Mesendoderm (in vitro differentiated cells): ENCODE results near the gene ARMC8.

Experiments
- DNase-seq: peaks from one replicate; pipeline ENCODE4 v3.0.0; 2013
- H2AK5ac ChIP-seq: 2 replicates; pipeline ENCODE4 v1.6.1; 2013; ENCODE audit warnings: low read length, inconsistent platforms
- H2BK120ac ChIP-seq: 2 replicates; pipeline ENCODE4 v1.6.1; 2013; ENCODE audit warnings: low read depth, mild to moderate bottlenecking, low read length, moderate library complexity, mixed read lengths
- H2BK15ac ChIP-seq: replicated peaks from 2 replicates; pipeline ENCODE4 v1.6.1; 2013; ENCODE audit warnings: low read depth, mild to moderate bottlenecking, moderate library complexity
- H2BK5ac ChIP-seq: 2 replicates; pipeline ENCODE4 v1.6.1; 2013; ENCODE audit warnings: low read length, inconsistent platforms
- H3K18ac ChIP-seq: 2 replicates; pipeline ENCODE4 v1.6.1; 2013; ENCODE audit warnings: mild to moderate bottlenecking, low read length, mixed read lengths
- H3K23ac ChIP-seq: one replicate; pipeline ENCODE4 v1.6.1; 2013; ENCODE audit warnings: low read length
- H3K27ac ChIP-seq: 2 replicates; pipeline ENCODE4 v1.5.1; 2013; ENCODE audit warnings: low read depth, mild to moderate bottlenecking, inconsistent platforms, low read length, moderate library complexity
- H3K27me3 ChIP-seq: 2 replicates; pipeline ENCODE4 v1.6.1; 2013; ENCODE audit warnings: low read length, control low read depth, mild to moderate bottlenecking, inconsistent platforms; ENCODE audit not compliant: insufficient read depth, poor library complexity
- H3K36me3 ChIP-seq: 2 replicates; pipeline ENCODE4 v1.6.1; 2013; ENCODE audit warnings: low read length, inconsistent platforms; ENCODE audit not compliant: control insufficient read depth, insufficient read depth
- H3K4ac ChIP-seq: one replicate; pipeline ENCODE4 v1.6.1; 2013; ENCODE audit warnings: low read depth, mild to moderate bottlenecking, low read length, moderate library complexity
- H3K4me1 ChIP-seq: 2 replicates; pipeline ENCODE4 v1.6.1; 2013; ENCODE audit warnings: low read depth, low read length, inconsistent platforms; ENCODE audit not compliant: control insufficient read depth
- H3K4me2 ChIP-seq: 2 replicates; pipeline ENCODE4 v1.6.1; 2013; ENCODE audit warnings: low read length
- H3K4me3 ChIP-seq: 2 replicates; pipeline ENCODE4 v1.5.1; 2013; ENCODE audit warnings: mild to moderate bottlenecking, low read length
- H3K56ac ChIP-seq: one replicate; pipeline ENCODE4 v1.6.1; 2013; ENCODE audit warnings: low read length
- H3K79me1 ChIP-seq: 2 replicates; pipeline ENCODE4 v1.6.1; 2013; ENCODE audit warnings: low read length, inconsistent platforms
- H3K79me2 ChIP-seq: 2 replicates; pipeline ENCODE4 v1.6.1; 2013; ENCODE audit warnings: mild to moderate bottlenecking, low read length; ENCODE audit not compliant: control insufficient read depth, insufficient read depth
- H3K9ac ChIP-seq: 2 replicates; pipeline ENCODE4 v1.6.1; 2013; ENCODE audit warnings: low read length, inconsistent platforms
- H4K5ac ChIP-seq: one replicate; pipeline ENCODE4 v1.6.1; 2013; ENCODE audit warnings: low read length
- H4K8ac ChIP-seq: one replicate; pipeline ENCODE4 v1.6.1; 2013; ENCODE audit warnings: low read depth, mild to moderate bottlenecking, control low read depth, low read length, moderate library complexity
- WGBS: extraction: QIAGEN DNeasy Blood & Tissue Kit; methylation state at CpG from one replicate; pipeline ENCODE4 v1.1.7; 2013; ENCODE audit warnings: low lambda C conversion rate, missing lambda C conversion rate; ENCODE audit not compliant: insufficient coverage; ENCODE audit errors: extremely low coverage; 5-methylcytosine and 5-hydroxymethylcytosine counted together

The ARMC8 gene

DNA sequence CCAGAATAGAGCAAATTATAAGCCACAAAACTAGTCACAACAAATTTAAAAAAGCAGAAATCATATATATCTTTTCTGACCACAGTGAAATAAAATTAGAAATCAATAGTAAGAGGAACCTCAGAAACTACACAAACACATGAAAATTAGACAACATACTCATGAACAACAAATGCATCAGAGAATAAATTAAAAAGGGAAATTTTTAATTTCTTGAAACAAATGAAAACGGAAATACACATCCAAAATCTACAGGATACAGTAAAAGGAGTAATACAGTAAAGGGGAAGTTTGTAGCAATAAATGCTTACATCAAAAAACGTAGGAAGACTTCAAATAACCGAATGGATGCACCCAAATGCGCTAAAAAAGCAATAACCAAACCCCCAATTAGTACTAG is 123.4 kb downstream of the ARMC8 start:
- no CpG with 5 or more reads among the region's 4 CpGs for WGBS

GRCh38 chr3:138314751-138315150 is 127.7 kb downstream of the ARMC8 start:
- no CpG with 5 or more reads among the region's 1 CpG for WGBS

More for the DNA sequence above, 123.4 kb downstream of the ARMC8 start:
- Histone ChIP-seq H3K18ac (no peak overlapping the region), H4K5ac (no peak overlapping the region), H2BK5ac (no peak overlapping the region), H3K79me1 (no peaks in the 10 kb centered on the region), H3K79me2 (no peaks in the 10 kb centered on the region), H3K56ac (no peak overlapping the region), H3K4me3 (no peak overlapping the region), H3K27me3 (no peaks in the 10 kb centered on the region), H3K23ac (no peak overlapping the region), H3K4me1 (no peaks in the 10 kb centered on the region), H2AK5ac (no peak overlapping the region), H2BK120ac (no peak overlapping the region), H2BK15ac (no peak overlapping the region), H3K4me2 (no peak overlapping the region), H3K27ac (no peak overlapping the region), H4K8ac (no peak overlapping the region), H3K4ac (no peak overlapping the region), H3K9ac (no peak overlapping the region), H3K36me3 (no peaks in the 10 kb centered on the region)
- DNase-seq = no peak

GRCh38 chr3:138317687-138318086 is 130.6 kb downstream of the ARMC8 start:
- H3K79me2 ChIP-seq = no peaks in the 10 kb centered on the region
- DNase-seq = no peak
- no peak overlapping the region for H3K4me2 ChIP-seq
- no CpG with 5 or more reads among the region's 1 CpG for WGBS
- H2BK5ac ChIP-seq = no peak overlapping the region
- no peak overlapping the region for H4K8ac ChIP-seq
- no peak overlapping the region for H3K23ac ChIP-seq
- H4K5ac ChIP-seq = no peak overlapping the region
- H3K79me1 ChIP-seq = no peaks in the 10 kb centered on the region
- no peaks in the 10 kb centered on the region for H3K27me3 ChIP-seq
- no peak overlapping the region for H2AK5ac ChIP-seq
- H3K4me1 ChIP-seq = no peaks in the 10 kb centered on the region
- no peak overlapping the region for H2BK120ac ChIP-seq
- no peak overlapping the region for H3K4me3 ChIP-seq
- H2BK15ac ChIP-seq = no peak overlapping the region
- H3K56ac ChIP-seq = no peak overlapping the region
- no peak overlapping the region for H3K18ac ChIP-seq
- no peak overlapping the region for H3K4ac ChIP-seq
- H3K36me3 ChIP-seq = no peaks in the 10 kb centered on the region
- H3K27ac ChIP-seq = no peak overlapping the region
- H3K9ac ChIP-seq = no peak overlapping the region

More at GRCh38 chr3:138314751-138315150, 127.7 kb downstream of the ARMC8 start:
- H4K5ac ChIP-seq = no peak overlapping the region
- H2BK15ac ChIP-seq = no peak overlapping the region
- no peaks in the 10 kb centered on the region for H3K27me3 ChIP-seq
- DNase-seq = no peak
- H3K4me2 ChIP-seq = no peak overlapping the region
- H3K4me1 ChIP-seq = no peaks in the 10 kb centered on the region
- no peak overlapping the region for H3K56ac ChIP-seq
- H3K4me3 ChIP-seq = no peak overlapping the region
- H2BK120ac ChIP-seq = no peak overlapping the region
- H3K79me2 ChIP-seq = no peaks in the 10 kb centered on the region
- no peak overlapping the region for H4K8ac ChIP-seq
- H3K18ac ChIP-seq = no peak overlapping the region
- no peak overlapping the region for H3K4ac ChIP-seq
- no peak overlapping the region for H3K23ac ChIP-seq
- H2AK5ac ChIP-seq = no peak overlapping the region
- no peaks in the 10 kb centered on the region for H3K36me3 ChIP-seq
- no peak overlapping the region for H3K27ac ChIP-seq
- H2BK5ac ChIP-seq = no peak overlapping the region
- H3K9ac ChIP-seq = no peak overlapping the region
- H3K79me1 ChIP-seq = no peaks in the 10 kb centered on the region

- no peak overlapping the region for H3K56ac ChIP-seq
- no peaks in the 10 kb centered on the region for H3K27me3 ChIP-seq
- H3K4ac ChIP-seq = no peak overlapping the region
- H3K79me2 ChIP-seq = no peaks in the 10 kb centered on the region
- no peak overlapping the region for H3K18ac ChIP-seq
- H3K79me1 ChIP-seq = no peaks in the 10 kb centered on the region
- H4K8ac ChIP-seq = no peak overlapping the region
- H2BK15ac ChIP-seq = no peak overlapping the region
- no peaks in the 10 kb centered on the region for H3K4me1 ChIP-seq
- H4K5ac ChIP-seq = no peak overlapping the region
- H3K36me3 ChIP-seq = no peaks in the 10 kb centered on the region
- H3K27ac ChIP-seq = no peak overlapping the region
- no peak overlapping the region for H3K4me2 ChIP-seq
- H3K23ac ChIP-seq = no peak overlapping the region
- H2BK5ac ChIP-seq = no peak overlapping the region
- no peak for DNase-seq
- no peak overlapping the region for H3K9ac ChIP-seq
- no peak overlapping the region for H3K4me3 ChIP-seq
- no peak overlapping the region for H2AK5ac ChIP-seq
- WGBS = no CpG with 5 or more reads among the region's 4 CpGs
- no peak overlapping the region for H2BK120ac ChIP-seq
These were observed 136.9 kb downstream of the ARMC8 start for GRCh38 chr3:138323971-138324370.

- Histone ChIP-seq H2AK5ac (no peak overlapping the region), H3K56ac (no peak overlapping the region), H3K36me3 (no peaks in the 10 kb centered on the region), H2BK5ac (no peak overlapping the region), H3K27ac (no peak overlapping the region), H3K9ac (no peak overlapping the region), H3K27me3 (no peaks in the 10 kb centered on the region), H3K4me3 (no peak overlapping the region), H4K8ac (no peak overlapping the region), H4K5ac (no peak overlapping the region), H3K4me2 (no peak overlapping the region), H3K79me1 (no peaks in the 10 kb centered on the region), H3K18ac (no peak overlapping the region), H3K4ac (no peak overlapping the region), H2BK15ac (no peak overlapping the region), H3K23ac (no peak overlapping the region), H2BK120ac (no peak overlapping the region), H3K4me1 (no peaks in the 10 kb centered on the region), H3K79me2 (no peaks in the 10 kb centered on the region)
- DNase-seq = no peak
These were observed 138.9 kb downstream of the ARMC8 start for GRCh38 chr3:138325990-138326389.

- H3K18ac ChIP-seq = no peak overlapping the region
- no CpG with 5 or more reads among the region's 12 CpGs for WGBS
These were observed 139.9 kb downstream of the ARMC8 start for GRCh38 chr3:138326866-138327595.

More at GRCh38 chr3:138326866-138327595, 139.9 kb downstream of the ARMC8 start:
- Histone ChIP-seq H3K27ac (no peak overlapping the region), H4K8ac (no peak overlapping the region), H2BK15ac (no peak overlapping the region), H2BK5ac (no peak overlapping the region), H3K23ac (no peak overlapping the region), H4K5ac (no peak overlapping the region), H3K79me1 (no peaks in the 10 kb centered on the region), H3K4me3 (no peak overlapping the region), H3K36me3 (no peaks in the 10 kb centered on the region), H3K27me3 (no peaks in the 10 kb centered on the region), H3K79me2 (no peaks in the 10 kb centered on the region), H2AK5ac (no peak overlapping the region), H2BK120ac (no peak overlapping the region), H3K4me2 (no peak overlapping the region), H3K56ac (no peak overlapping the region), H3K9ac (no peak overlapping the region), H3K4ac (no peak overlapping the region), H3K4me1 (no peaks in the 10 kb centered on the region)
- no peak for DNase-seq
